ENCODE data around the gene SPAG16. TPM values are rescaled to one million over a fixed set of nuclear protein-coding genes. Genes with fewer than 3 reads are reported as not detected.

SPAG16 gene
- total RNA-seq, 2 experiments from 2014 or later = 2.8 to 3.2 TPM

GRCh38 chr2:213320604-213321003 lies 36.3 kb downstream of the SPAG16 start:
- no peak overlapping the region for H3K4me3 Mint-ChIP-seq
- no peak overlapping the region for H3K4me3 ChIP-seq (ENCODE audit: low read length)
- no peaks in the 10 kb centered on the region for H3K4me1 ChIP-seq (ENCODE audit: insufficient read depth, low read length)
- no peaks in the 10 kb centered on the region for H3K27me3 ChIP-seq (ENCODE audit: control insufficient read depth in 1 of 2, insufficient read depth in 2 of 2, low read length in 2 of 2)
- H3K27ac Mint-ChIP-seq = no peak overlapping the region
- ChIA-PET CTCF (no interaction called here), POLR2A (no interaction called here)
- H3K36me3 ChIP-seq (ENCODE audit: insufficient read depth, low read length) = peaks cover 9% of the 10 kb centered on the region
- intact Hi-C loops (cut with DNase I, micrococcal nuclease) = no loop called here
- H3K9me3 ChIP-seq (ENCODE audit: control insufficient read depth in 1 of 2, insufficient read depth in 1 of 2, low read length in 2 of 2) = no peaks in the 10 kb centered on the region
- H3K27ac ChIP-seq (ENCODE audit: low read depth in 1 of 2, low read length in 2 of 2) = no peak overlapping the region
- TF ChIP-seq CTCF (IDR thresholded peaks at IDR 0.05) = no peak
- ATAC-seq (ENCODE audit: poor library complexity) (no peak), DNase-seq (no peak)
- no peaks in the 10 kb centered on the region for H3K4me1 Mint-ChIP-seq (ENCODE audit: low read depth)
- no peaks in the 10 kb centered on the region for H3K27me3 Mint-ChIP-seq
- H3K36me3 Mint-ChIP-seq (ENCODE audit: low read depth) = peaks cover 74% of the 10 kb centered on the region
- peaks cover 9% of the 10 kb centered on the region for H3K9me3 Mint-ChIP-seq

- POLR2A ChIA-PET = no interaction called here
- H3K27me3 Mint-ChIP-seq = no peaks in the 10 kb centered on the region
- Histone ChIP-seq H3K9me3 (ENCODE audit: control insufficient read depth in 1 of 2, insufficient read depth in 1 of 2, low read length in 2 of 2) (peaks cover 13 to 52% of the 10 kb centered on the region in 2 experiments), H3K36me3 (ENCODE audit: insufficient read depth, low read length) (no peaks in the 10 kb centered on the region), H3K4me3 (ENCODE audit: low read length) (no peak overlapping the region), H3K27ac (ENCODE audit: low read depth in 1 of 2, low read length in 2 of 2) (no peak overlapping the region), H3K4me1 (ENCODE audit: insufficient read depth, low read length) (no peaks in the 10 kb centered on the region), H3K27me3 (ENCODE audit: control insufficient read depth in 1 of 2, insufficient read depth in 2 of 2, low read length in 2 of 2) (no peaks in the 10 kb centered on the region)
- H3K27ac Mint-ChIP-seq = no peak overlapping the region
- TF ChIP-seq CTCF (IDR thresholded peaks at IDR 0.05) = no peak
- H3K36me3 Mint-ChIP-seq (ENCODE audit: low read depth) = peaks cover 16% of the 10 kb centered on the region
- CTCF ChIA-PET = no interaction called here
- no peaks in the 10 kb centered on the region for H3K4me1 Mint-ChIP-seq (ENCODE audit: low read depth)
- H3K9me3 Mint-ChIP-seq = peaks cover 26% of the 10 kb centered on the region
- DNase-seq (no peak), ATAC-seq (ENCODE audit: poor library complexity) (no peak)
- H3K4me3 Mint-ChIP-seq = no peak overlapping the region
- intact Hi-C loops (cut with DNase I, micrococcal nuclease) = no loop called here
These were observed 52.0 kb downstream of the SPAG16 start for GRCh38 chr2:213336253-213336770.

- no peak overlapping the region for H3K27ac Mint-ChIP-seq
- no peaks in the 10 kb centered on the region for H3K36me3 Mint-ChIP-seq (ENCODE audit: low read depth)
- H3K4me3 ChIP-seq (ENCODE audit: low read length) = no peak overlapping the region
- ATAC-seq (ENCODE audit: poor library complexity) (no peak), DNase-seq (no peak)
- no peaks in the 10 kb centered on the region for H3K27me3 ChIP-seq (ENCODE audit: control insufficient read depth in 1 of 2, insufficient read depth in 2 of 2, low read length in 2 of 2)
- ChIA-PET CTCF (no interaction called here), POLR2A (interaction anchor here (0.6 kb wide), 1 partner anchor 110 kb away, joined by 3 read pairs; no protein-coding TSS in a partner anchor)
- no peak for TF ChIP-seq CTCF (IDR thresholded peaks at IDR 0.05)
- H3K9me3 ChIP-seq (ENCODE audit: control insufficient read depth in 1 of 2, insufficient read depth in 1 of 2, low read length in 2 of 2) = no peaks in the 10 kb centered on the region
- H3K9me3 Mint-ChIP-seq = peaks cover 10% of the 10 kb centered on the region
- H3K27ac ChIP-seq (ENCODE audit: low read depth in 1 of 2, low read length in 2 of 2) = no peak overlapping the region
- no peaks in the 10 kb centered on the region for H3K36me3 ChIP-seq (ENCODE audit: insufficient read depth, low read length)
- intact Hi-C loops (cut with DNase I, micrococcal nuclease) = no loop called here
- no peaks in the 10 kb centered on the region for H3K4me1 ChIP-seq (ENCODE audit: insufficient read depth, low read length)
- no peaks in the 10 kb centered on the region for H3K27me3 Mint-ChIP-seq
- H3K4me3 Mint-ChIP-seq = no peak overlapping the region
- H3K4me1 Mint-ChIP-seq (ENCODE audit: low read depth) = no peaks in the 10 kb centered on the region
These were observed 69.2 kb downstream of the SPAG16 start for GRCh38 chr2:213353419-213353818.
